Measurements from ENCODE around the gene SCMH1.

SCMH1 gene

DNA sequence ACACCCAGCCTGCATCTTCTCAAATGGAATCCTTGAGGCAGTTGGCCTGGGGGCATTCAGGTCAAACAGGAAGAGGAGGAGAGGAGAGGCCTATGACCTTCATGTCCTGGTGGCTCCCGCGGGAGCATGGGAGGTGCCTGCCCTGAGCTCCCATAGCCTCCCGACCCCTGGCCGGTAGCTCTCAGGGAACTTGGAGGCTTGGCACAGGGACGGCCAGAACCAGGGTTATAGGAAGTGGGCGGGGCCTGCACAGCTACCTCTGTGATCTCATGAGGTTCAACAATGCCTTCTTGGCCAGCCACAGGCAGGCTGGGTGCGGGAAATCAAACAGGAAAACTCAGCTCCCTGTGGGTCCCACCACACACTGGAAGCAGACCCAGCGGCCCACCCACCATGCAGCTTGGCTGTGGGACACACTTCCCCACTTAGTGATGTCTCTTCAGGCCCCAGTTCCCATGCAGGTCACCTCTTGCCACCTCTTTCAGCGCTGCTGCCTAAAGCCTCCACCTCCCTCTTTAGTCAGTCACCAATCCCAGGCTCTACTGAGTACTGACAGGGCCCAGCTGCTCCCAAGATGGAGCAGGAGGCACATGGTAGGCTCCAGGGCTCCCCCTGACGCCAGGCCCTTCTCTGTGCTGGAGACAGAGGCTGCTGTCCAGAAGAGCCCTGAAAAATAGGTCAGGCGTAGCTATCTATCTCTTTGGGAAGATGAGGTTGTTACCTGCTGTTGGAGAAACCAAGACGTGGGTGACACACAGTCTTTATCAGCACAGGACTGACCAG lies 220.4 kb downstream of the SCMH1 start, which contains the start of gene SLFNL1:
Gene SLFNL1 (minus strand): TSS at position 200 of the 783 bp plus-strand sequence. CDS start 1,065 bp downstream, outside the sequence.
- no peak for FAIRE-seq

DNA sequence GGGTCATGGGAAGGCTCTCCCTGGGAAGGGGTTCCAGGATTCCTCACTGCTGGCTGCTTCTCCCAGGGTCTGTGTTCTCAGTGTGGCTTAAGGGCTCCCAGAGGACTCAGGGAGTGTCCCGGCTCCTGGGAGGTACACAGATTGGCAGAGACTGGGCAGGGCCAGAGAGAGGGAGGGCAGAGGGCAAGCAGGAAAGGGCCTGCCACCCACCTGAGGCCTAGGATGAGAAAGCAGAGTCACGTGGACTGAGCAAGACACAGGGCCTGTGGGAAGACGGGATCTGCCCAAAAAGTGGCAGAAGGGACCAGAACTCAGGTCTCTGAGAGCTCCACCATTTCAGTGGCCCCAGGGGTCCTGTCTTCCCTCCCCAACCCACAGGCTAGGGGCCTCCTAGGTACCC lies 221.5 kb downstream of the SCMH1 start:
- FAIRE-seq, result no peak

DNA sequence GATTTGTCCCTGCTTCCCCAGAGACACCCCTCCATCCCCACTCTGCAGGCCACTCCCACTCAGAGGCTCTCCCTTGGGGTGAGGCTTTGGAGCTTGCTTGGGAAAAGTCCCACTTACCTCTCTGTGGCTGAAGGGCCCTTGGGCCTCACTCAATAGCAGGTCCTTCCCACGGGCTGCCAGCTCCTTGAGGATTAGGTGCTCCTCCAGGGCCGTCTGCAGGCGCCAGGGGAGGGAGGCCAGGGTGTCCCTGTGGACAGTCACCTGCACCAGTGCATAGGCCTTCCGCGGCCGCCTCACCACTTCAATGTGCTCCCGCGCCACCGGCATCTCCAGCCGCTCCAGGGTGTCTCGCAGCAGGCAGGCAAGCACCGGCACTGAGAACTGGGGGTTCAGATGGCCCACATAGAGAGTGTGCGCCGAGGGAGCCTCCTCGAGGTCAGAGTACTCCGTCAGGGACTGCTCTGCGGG lies 222.0 kb downstream of the SCMH1 start:
- FAIRE-seq, result no peak

DNA sequence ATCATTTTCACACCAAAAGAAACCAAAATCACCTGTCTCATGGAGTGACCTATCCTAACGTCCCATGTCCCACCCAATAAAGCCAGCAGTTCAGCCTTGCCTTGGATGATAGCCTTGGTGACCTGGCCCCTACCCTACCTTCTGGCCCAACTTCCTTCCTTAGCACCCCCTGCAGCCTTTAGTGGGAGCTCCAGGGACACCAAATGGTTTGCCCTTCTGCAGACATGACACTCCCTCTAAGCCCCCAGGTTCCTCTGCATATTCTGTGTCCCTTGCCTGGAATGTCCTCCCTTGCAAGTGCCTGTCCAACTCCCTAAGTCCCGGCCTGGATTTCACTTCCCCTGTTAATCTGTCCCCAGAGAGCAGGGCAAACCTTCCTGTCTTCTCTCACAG lies 222.8 kb downstream of the SCMH1 start:
- no peak for FAIRE-seq

DNA sequence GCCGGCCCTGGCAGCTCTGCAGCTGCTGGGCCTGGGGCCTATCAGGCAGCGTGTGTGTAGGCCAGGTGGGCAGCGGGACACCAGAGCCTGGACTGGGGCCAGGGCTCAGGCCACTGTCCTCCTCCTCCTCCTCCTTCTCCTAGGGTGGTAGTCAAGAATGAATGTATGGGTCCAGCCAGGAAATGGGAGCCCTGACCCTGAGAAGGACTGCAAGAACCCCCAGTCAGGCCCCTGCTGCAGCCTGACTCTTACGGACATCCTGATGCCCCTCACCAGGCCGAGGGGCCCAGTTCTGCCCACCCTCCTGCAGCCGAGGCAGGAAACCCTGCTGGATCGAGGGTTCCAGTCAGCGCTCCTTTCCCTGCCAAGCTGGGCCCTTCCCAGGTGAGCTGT lies 224.1 kb downstream of the SCMH1 start:
- no peak for FAIRE-seq

DNA sequence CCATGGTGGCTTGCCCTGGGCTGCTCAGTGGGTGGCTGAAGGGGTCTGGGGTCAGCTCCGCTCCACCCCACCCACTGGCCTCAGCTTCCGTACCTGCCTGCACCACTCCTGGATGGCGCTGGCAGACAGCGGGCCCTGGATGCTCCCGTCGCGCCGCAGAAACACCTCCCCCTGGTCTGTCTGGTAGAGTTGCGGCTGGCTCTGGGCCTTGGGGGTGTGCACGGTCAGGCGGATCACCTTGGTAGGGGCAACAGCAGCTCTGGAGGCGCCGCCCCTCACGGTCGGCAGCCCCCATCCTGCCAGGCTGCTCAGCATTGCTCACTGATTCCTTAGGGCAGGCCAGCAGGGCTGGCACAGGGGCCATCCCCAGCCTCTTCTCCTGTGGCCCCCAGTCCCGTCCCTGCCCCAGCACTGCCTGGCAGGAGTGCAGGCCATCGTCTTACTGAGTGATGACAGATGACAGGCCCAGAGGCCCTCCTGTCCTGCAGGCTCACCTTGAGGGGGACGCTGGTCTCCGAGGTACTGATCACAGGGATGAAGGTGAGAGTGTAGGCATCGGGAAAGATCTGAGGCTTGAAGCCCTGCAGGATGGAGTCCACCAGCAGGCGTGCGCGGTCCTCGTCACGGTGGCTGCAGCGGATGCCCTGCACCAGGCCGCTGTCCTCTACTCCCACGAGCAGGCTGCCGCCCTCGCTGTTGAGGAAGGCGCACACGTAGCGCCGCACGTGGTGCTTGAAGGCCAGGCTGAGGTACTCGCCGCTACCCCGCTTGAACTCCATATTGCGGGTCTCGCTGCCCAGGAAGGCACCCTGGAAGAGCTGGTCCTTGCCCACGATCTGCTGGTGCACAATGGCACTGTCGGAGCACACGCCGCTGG lies 224.7 kb downstream of the SCMH1 start:
- FAIRE-seq, result no peak

DNA sequence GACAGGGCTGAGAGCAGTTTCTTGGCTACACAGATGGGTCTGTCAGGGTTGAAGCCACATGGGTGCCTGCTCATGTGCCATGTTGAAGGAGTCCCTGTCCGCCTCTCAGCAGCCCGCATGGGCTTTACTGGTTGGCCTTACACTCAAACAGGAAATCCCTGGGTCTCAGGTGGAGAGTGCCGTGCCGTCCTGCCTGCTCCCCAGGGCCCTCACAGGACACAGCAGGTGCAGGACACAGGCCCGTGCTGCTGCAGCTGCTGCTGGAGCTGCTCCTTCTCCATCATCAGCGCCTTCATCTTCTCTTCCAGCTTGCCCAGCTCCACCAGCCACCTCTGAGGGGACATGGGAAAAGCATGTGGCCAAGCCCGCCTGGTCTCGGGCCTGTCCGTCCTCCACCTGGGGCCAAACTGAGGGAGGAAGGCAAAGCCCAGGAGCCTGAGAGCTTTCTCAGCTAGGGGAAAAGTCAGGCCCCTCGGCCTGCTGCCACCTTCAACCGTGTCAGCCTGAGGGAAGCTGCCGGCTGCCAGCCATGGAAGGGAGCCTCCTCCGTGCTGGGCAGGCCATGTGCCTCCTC lies 226.1 kb downstream of the SCMH1 start:
- FAIRE-seq, result no peak

DNA sequence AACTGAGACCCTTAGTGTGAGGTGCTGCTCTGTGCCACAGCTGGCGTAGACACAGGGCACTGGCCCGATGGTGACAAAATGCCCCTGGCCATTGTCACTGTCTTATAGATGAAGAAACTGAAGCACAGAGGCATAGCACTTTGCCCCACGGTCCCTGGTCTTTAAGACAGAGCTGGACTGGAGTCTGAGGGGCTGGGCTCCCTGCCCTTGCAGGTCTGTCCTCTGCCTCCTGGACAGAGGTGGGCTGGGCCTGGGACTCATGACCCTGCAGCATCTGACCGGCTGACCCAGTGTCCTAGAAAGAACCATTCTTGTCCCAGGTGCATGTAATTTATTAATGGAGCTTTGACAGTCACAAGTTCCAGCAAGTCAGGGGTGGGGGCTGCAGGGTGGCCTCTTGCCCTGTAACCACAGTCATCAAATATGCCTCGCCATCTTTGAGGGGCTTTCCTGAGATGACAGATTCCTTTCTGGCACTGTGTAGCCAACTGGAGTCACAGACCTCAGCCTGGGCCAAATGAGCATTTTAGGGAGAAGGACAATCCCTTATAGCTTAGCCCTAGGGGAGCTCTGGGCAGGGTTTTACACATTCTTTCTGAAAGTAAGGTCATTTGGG lies 226.7 kb downstream of the SCMH1 start:
- FAIRE-seq, result no peak

DNA sequence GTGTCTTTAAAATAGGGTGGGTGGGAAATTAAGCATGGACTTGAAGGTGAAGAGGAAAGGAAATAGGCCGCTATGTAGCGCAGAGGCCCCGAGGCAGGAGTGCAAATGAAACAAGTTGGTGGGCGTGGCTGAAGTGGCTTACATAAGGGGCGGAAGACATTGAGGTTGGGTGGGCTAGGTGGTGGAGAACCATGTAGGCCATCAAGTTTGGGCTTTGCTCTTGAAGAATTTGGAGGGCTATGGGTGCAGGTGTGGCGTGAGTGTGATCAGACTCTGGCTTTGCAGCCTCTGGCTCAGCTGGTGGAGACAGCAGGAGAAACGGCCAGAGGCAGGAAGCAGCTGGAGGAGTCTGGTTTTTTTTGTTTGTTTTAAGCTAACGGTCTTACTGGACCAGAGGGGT lies 227.2 kb downstream of the SCMH1 start:
- FAIRE-seq, result no peak

DNA sequence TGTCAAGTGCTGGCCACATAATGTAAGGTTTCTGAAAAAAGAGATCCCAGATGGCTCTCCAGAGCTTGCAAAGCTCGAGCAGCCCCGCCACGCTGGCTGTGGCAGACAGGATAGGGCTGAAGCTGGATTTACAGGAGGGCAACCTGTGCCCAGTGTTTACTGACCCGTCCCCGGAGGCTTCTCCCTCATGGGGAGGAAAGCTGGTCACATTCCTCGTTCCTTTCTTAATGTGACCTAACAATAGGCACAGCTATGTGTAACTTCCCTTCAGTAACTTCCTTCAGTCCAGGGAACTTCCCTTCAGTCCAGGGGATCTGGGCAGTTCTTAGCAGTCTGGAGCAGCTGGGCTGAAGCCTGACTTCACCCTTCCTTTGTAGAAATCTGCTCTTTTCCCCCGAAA lies 228.3 kb downstream of the SCMH1 start:
- no peak for FAIRE-seq

DNA sequence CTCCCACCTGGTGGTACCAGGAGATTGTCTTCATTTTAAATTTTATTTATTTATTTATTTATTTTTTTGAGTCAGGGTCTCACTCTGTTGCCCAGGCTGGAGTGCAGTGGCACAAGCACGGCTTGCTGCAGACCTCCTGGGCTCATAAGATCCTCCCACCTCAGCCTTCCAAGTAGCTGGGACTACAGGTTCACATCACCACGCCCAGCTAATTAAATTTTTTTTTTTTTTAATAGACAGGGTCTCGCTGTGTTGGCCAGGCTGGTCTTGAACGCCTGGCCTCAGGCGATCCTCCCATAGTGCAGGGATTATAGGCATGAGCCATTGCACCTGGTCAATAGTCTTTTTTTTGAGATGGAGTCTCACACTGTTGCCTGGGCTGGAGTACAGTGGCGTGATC lies 229.1 kb downstream of the SCMH1 start:
- FAIRE-seq, result no peak

DNA sequence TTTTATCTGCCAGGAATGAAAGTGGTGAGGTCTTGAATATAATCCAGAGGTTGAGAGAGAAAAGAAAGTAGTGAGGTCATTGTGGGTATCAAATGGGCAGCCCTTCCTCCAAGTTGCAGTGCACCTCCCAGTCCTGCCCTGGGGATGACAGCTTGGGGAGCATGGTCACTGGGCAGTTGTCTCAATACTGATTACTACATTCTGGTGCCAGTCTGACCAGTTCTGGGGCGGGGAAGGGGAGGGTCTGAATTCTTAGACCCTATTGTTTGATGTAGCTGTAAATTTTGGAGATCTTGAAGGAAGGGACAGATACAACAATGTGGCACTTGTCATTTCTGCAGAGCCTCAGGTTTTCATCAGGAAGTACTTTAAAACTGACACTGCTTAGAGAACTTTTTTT lies 231.8 kb downstream of the SCMH1 start:
- FAIRE-seq, result no peak

DNA sequence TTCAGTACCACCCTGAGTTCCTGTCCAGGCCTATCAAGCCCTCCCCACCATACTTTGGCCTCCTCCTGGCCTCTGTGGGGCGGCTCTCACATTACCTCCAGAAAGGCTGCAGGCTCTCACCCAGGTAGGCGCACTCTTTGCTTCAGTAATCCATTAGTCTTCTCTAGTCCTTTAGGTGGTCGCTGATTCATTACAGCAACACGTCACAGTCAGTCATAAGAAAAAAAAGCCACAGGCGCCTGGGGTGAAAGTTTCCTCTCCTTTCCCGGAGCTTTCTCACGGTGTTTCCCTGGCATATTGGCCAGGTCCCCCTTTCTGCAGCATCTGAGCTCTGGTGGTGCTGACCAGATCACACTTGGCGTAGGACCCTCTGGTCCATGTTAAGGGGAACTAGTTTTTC lies 232.6 kb downstream of the SCMH1 start:
- no peak for FAIRE-seq

DNA sequence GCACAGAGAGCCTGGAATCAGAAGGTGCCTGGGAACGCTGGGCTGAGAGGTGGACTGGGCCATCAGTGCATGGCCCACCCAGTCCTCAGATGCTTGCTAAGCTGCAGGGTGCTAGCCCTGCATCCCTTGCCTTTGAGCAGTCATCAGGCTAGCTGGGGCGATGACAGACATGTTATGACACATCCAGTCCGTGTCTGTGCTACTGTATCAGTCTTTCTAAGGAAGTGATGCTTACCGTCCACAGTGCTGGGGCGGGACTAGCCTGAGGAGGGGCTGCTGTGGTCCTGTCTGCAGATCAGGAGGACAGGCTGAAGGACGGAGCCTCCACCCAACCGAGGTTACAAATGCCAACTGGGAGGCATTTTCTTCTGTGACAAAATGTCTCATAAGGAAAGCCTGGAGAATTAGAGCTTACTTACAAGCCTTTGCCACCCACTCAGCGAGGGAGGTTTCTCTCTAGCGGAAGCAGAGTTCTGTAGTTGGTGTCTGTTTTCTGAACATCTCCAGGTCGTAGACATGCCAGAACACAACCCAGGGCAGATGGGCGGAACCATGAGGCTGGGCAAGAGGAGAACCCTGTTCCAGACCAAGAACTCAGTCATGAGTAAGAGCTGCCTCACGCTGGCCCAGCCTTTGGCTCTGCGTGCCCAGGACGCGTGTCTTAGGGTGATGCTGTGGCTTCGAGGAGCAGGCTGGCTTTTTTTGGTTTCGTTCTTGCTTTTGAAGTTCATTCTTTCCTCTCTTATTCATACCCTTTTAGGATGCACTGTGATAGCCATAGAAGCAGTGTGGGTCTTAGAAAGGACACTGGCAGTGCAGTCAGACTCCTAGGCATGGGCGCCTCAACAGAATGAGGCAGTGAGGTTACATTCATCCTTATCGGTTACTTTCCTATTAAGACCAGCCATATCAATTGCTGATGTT lies 234.9 kb downstream of the SCMH1 start:
- FAIRE-seq, result no peak

DNA sequence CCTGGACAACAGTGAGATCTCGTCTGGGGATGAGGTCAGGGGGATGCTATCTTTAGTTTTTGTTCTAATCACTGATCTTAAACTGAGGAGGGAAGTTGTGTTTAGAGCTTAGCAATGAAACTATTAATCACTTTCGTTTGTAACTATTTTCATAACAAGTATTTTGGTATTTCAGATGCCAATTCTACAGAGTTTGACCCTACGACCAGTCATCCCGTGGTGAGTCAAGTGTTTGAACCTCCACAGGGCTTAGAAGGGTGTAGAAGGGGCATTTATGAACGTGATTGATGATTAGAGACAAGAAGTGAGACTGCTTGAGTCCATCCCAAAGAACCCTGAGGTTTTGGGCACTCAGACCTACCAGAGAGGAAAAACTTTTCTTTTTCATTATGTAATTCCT lies 236.2 kb downstream of the SCMH1 start:
- FAIRE-seq, result no peak

DNA sequence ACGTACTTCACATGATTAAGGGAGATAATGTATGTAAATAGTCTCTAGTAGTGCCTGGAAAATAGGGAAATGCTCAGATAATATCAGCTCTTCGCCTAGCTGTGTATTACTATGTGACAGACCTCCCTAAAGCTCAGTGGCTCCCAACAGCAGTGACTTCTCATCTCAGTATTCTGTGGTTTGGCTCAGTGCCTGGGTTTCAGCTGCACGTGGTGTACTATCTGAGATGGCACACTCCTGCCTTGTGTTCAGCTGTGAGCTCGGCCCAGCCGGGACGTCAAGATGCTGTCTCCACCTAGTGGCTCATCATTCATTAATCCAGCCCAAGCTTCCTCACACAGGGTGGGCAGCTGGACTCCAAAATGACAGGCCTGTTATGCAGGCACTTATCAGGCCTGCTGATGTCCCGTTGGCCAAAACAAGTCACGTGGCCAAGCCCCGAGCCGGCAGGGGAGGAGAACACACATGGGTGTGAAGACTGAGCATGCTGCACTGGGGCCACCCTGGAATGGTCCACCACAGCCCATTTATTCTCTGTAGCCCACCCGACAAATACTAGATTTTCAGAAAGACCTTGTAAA lies 238.4 kb downstream of the SCMH1 start:
- FAIRE-seq, result no peak

DNA sequence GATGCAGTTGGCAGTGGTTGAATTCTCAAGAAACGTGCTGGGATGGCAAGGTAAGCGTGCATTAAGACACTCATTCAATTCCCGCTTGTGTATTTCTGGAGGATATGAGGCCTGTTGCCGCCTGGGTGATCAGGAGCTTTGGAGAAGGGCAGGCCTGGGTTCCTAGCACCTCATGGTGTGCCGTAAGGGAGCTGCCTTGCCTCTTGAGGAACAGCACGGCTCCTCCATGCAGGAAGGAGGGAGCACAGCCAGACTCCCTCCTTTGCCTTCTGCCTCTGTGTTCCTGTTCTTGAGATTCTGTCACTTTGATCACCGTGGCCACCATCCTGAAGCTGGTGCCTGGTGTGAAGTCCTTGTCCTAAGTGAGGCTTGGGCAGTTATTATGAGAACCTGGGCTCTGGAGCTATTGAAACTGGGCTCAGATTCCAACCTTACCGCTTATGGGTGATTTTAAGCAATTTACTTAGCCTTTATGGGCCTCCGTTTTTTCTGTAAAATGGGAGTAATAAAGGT lies 238.9 kb downstream of the SCMH1 start:
- FAIRE-seq, result no peak

DNA sequence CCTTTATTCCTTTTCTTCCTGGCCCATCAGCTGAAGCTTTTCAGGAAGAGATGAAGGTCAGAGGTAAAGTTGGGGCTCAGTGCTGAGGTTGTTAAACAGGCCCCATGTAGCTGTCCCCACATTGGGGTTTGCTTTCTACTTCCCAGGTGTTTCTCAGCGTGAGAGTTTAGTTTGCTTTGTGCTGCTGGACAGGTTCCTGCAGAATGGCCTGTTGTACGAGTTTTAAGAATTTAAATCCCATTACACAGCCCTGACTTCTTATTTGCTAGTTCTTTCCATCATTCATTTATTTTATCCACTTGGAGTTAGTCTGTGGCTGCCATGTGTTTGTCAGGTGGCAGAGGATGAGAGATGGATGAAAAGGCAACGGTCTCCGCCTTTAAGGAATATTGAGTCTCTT lies 243.4 kb downstream of the SCMH1 start:
- FAIRE-seq, result no peak

DNA sequence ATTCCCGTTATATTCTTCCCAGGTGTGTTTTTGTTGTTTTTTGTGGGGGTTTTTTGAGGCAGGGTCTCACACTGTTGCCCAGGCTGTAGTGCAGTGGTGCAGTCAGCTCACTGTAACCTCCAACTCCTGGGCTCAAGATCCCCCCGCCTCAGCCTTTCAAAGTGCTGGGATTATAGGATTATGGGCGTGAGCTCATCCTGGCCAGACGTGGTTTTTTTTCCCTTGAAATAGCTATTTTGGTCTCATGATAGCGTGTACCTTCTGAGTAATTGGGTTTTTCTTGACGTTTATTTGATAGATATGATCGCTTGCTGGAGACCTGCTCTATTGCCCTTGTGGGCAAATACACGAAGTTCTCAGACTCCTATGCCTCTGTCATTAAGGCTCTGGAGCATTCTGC lies 245.0 kb downstream of the SCMH1 start:
- no peak for FAIRE-seq

DNA sequence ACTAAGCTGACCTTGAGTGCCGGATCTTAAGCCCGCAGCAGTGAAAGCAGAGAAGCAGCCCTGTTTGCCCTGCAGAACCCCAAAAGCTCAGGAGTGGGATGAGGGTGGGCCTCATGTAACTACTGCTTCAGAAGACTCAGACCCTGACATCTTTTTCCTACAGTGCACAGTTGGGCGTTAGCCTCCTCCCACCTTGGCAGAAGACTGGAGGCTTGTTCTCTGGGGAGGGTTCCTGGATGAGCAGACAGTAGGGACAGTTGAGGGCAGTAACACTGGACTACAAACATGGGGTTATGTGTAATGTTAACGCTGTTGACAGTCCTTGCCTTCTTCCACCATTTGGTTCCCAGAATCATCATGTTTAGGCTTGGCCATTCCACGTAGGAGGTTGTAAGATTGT lies 253.0 kb downstream of the SCMH1 start:
- FAIRE-seq, result no peak

DNA sequence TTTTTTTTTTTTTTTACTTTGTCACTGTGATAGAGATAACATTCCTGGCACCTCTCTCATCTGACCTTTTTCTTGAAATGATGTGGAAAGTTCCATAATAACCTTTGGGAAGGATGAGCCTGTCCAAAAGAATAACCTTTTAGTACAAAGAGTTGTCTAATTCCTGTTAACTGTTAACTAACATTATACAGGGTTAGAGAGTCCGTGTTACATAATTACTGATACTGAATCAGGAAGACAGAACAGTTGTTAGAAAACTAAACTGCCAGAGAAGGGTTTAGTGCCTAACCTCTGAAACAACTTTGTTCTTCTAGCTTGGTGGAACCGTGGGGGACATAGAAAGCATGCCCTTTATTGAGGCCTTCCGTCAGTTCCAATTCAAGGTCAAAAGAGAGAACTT lies 253.8 kb downstream of the SCMH1 start:
- FAIRE-seq, result no peak

Measured in islet of Langerhans (tissue), 1 donor.